Vagina (tissue), 2 donors: ENCODE measurements around the gene OR1E2.

Experiments used
- CTCF ChIP-seq, 3 experiments: fragments of 450-650 bp in 2 of 3; fragments of 200-600 bp in 1 of 3; sonication (generic) in 1 of 3; IDR thresholded peaks; one replicate each; pipeline ENCODE4 v1.5.1; 2017 to 2019; ENCODE audit warnings: antibody characterized with exemption in 3 of 3, mild to moderate bottlenecking in 2 of 3, moderate library complexity in 2 of 3
- POLR2A ChIP-seq, 2 donors: fragments of 450-650 bp; IDR thresholded peaks; one replicate each; pipeline ENCODE4 v1.6.1; 2017; ENCODE audit warnings: antibody characterized with exemption in 2 of 2, mild to moderate bottlenecking in 2 of 2, moderate library complexity in 2 of 2

DNA sequence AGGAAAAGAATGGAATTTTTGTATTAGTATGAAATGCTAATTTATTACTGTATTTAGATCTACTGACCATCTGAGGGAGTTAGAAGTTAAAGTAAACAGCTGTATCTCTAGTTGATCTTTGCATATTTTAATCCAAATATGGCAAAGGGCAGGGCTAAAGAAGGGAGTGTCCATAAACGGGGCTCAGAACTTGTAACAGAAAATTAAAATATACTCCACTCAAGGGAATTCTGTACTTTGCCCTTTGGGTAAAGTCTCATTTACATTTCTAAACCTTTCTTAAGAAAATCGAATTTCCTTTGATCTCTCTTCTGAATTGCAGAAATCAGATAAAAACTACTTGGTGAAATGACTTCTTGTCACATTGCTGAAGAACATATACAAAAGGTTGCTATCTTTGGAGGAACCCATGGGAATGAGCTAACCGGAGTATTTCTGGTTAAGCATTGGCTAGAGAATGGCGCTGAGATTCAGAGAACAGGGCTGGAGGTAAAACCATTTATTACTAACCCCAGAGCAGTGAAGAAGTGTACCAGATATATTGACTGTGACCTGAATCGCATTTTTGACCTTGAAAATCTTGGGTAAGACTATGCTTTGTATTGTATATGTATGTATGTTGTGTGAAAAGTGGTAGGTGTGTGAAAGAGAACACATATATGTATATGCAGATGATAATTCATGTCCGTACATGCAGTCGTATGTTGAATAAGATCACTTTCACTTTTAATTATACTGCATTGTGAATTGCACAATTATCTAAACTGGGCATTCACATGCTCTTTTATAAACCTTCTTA lies 42.4 kb upstream of the OR1E2 start, which contains the start of gene ASPA:
- TF ChIP-seq CTCF (IDR thresholded peaks at IDR 0.05), result no peak
- no peak for TF ChIP-seq POLR2A (IDR thresholded peaks at IDR 0.05)
